H1 (cell line): ENCODE data around the gene VPS52. TPM values are rescaled to one million over a fixed set of nuclear protein-coding genes. Genes with fewer than 3 reads are reported as not detected.

Experiments used
- CTCF ChIA-PET: fragments of 300-600 bp; sonication (Branson Sonifier 250); formaldehyde crosslinking; loops from one replicate; lab custom pipeline; 2021; ENCODE audit not compliant: partially characterized antibody; lab: Charles Lee
- POLR2A ChIA-PET: fragments of 300-600 bp; sonication (Branson Sonifier 250); formaldehyde crosslinking; loops from one replicate; lab custom pipeline; 2021; ENCODE audit warnings: inconsistent platforms; ENCODE audit not compliant: partially characterized antibody; lab: Charles Lee
- DNase-seq, 2 experiments: peaks; one replicate each; pipeline versions ENCODE4 v3.0.0 to v3.0.0-alpha.2; 2010 to 2022; ENCODE audit warnings: low spot score in 2 of 2, low read depth in 1 of 2, mixed read lengths in 1 of 2
- FAIRE-seq: peaks from 2 replicates; lab custom pipeline; 2011; peaks lifted over from hg19 to GRCh38; lab: Jason Lieb, UNC
- H2AFZ ChIP-seq: 2 replicates; pipeline ENCODE4 v1.8.1; 2012; ENCODE audit warnings: low read length, inconsistent platforms
- H2AK5ac ChIP-seq: 2 replicates; pipeline ENCODE4 v1.6.1; 2013; ENCODE audit warnings: low read depth, low read length
- H2BK120ac ChIP-seq: replicated peaks from 2 replicates; pipeline ENCODE3; 2013; ENCODE audit warnings: low read depth, low read length, inconsistent platforms
- H2BK12ac ChIP-seq: 2 replicates; pipeline ENCODE4 v1.6.1; 2013; ENCODE audit warnings: low read depth, low read length
- H2BK15ac ChIP-seq: 2 replicates; pipeline ENCODE4 v1.6.1; 2013; ENCODE audit warnings: low read length
- H2BK20ac ChIP-seq: 2 replicates; pipeline ENCODE4 v1.6.1; 2013; ENCODE audit warnings: low read length
- H2BK5ac ChIP-seq: 2 replicates; pipeline ENCODE4 v1.6.1; 2013; ENCODE audit warnings: low read depth, low read length
- H3K14ac ChIP-seq: 2 replicates; pipeline ENCODE4 v1.6.1; 2013; ENCODE audit warnings: inconsistent platforms; ENCODE audit not compliant: insufficient read length
- H3K18ac ChIP-seq: 2 replicates; pipeline ENCODE4 v1.6.1; 2013; ENCODE audit warnings: low read length; ENCODE audit errors: extremely low read depth
- H3K23ac ChIP-seq: 2 replicates; pipeline ENCODE4 v1.6.1; 2013; ENCODE audit warnings: inconsistent platforms; ENCODE audit not compliant: insufficient read length
- H3K23me2 ChIP-seq: 2 replicates; pipeline ENCODE4 v1.6.1; 2013; ENCODE audit warnings: low read depth, low read length
- H3K27ac ChIP-seq: 2 replicates; pipeline ENCODE4 v1.6.1; 2011; ENCODE audit warnings: low read depth, low read length, inconsistent platforms
- H3K27me3 ChIP-seq, 4 experiments: replicated peaks in 1 of 4; 1 replicate in 1 of 4; 2 replicates in 3 of 4; pipeline versions ENCODE4 v1.6.1 to v1.8.1; 2011 to 2013; ENCODE audit warnings: low read length in 3 of 4, mild to moderate bottlenecking in 3 of 4, inconsistent platforms in 2 of 4, mixed read lengths in 2 of 4, moderate library complexity in 1 of 4; ENCODE audit not compliant: control insufficient read depth in 3 of 4, insufficient read depth in 3 of 4; ENCODE audit errors: extremely low read depth in 1 of 4
- H3K36me3 ChIP-seq, 4 experiments: 2 replicates each; pipeline versions ENCODE4 v1.6.1 to v1.8.1; 2011 to 2013; ENCODE audit warnings: mild to moderate bottlenecking in 4 of 4, low read length in 3 of 4, moderate library complexity in 2 of 4, control low read depth in 1 of 4, inconsistent platforms in 1 of 4; ENCODE audit not compliant: insufficient read depth in 4 of 4, control insufficient read depth in 2 of 4
- H3K4ac ChIP-seq: replicated peaks from 2 replicates; pipeline ENCODE3; 2013; ENCODE audit warnings: low read length, low read depth, mixed read lengths, inconsistent platforms; ENCODE audit not compliant: insufficient read length
- H3K4me1 ChIP-seq, 4 experiments: replicated peaks in 1 of 4; 1 replicate in 1 of 4; 2 replicates in 3 of 4; pipeline versions ENCODE4 v1.6.1 to v1.8.1; 2011 to 2013; ENCODE audit warnings: low read length in 3 of 4, inconsistent platforms in 2 of 4, mixed read lengths in 1 of 4; ENCODE audit not compliant: insufficient read depth in 4 of 4, control insufficient read depth in 3 of 4
- H3K4me2 ChIP-seq, 2 experiments: 2 replicates each; pipeline versions ENCODE4 v1.6.1 to v1.8.1; 2011 to 2013; ENCODE audit warnings: low read depth in 2 of 2, low read length in 2 of 2, control low read depth in 1 of 2, inconsistent platforms in 1 of 2, mild to moderate bottlenecking in 1 of 2; ENCODE audit not compliant: insufficient read depth in 1 of 2
- H3K4me3 ChIP-seq, 4 experiments: fragments of 200-600, 300-600 bp in 1 of 4; sonication (generic), shearing (Covaris generic), sonication (Bioruptor Twin) in 1 of 4; 2 replicates each; pipeline versions ENCODE4 v1.5.1 to v1.8.1; 2011 to 2016; ENCODE audit warnings: low read length in 4 of 4, low read depth in 3 of 4, control low read depth in 2 of 4, inconsistent platforms in 2 of 4, mild to moderate bottlenecking in 2 of 4, mixed read lengths in 1 of 4, moderate library complexity in 1 of 4; ENCODE audit not compliant: insufficient read depth in 2 of 4; ENCODE audit errors: extremely low read depth in 1 of 4
- H3K56ac ChIP-seq: replicated peaks from 2 replicates; pipeline ENCODE3; 2013; ENCODE audit warnings: low read depth, mild to moderate bottlenecking, mixed read lengths, low read length, inconsistent platforms; ENCODE audit not compliant: insufficient read length
- H3K79me1 ChIP-seq: 2 replicates; pipeline ENCODE4 v1.6.1; 2013; ENCODE audit warnings: low read depth, low read length, control low read depth
- H3K79me2 ChIP-seq, 2 experiments: 2 replicates each; pipeline versions ENCODE4 v1.6.1 to v1.8.1; 2012 to 2013; ENCODE audit warnings: low read length in 2 of 2, mild to moderate bottlenecking in 2 of 2, inconsistent platforms in 1 of 2; ENCODE audit not compliant: insufficient read depth in 2 of 2, control insufficient read depth in 1 of 2
- H3K9ac ChIP-seq, 4 experiments: replicated peaks in 1 of 4; 1 replicate in 1 of 4; 2 replicates in 3 of 4; pipeline versions ENCODE4 v1.6.1 to v1.8.1; 2011 to 2013; ENCODE audit warnings: low read depth in 3 of 4, low read length in 3 of 4, control low read depth in 2 of 4, mild to moderate bottlenecking in 2 of 4, moderate library complexity in 2 of 4, inconsistent platforms in 1 of 4; ENCODE audit errors: extremely low read depth in 1 of 4
- H3K9me3 ChIP-seq, 2 experiments: 2 replicates each; pipeline versions ENCODE4 v1.6.1 to v1.8.1; 2012 to 2013; ENCODE audit warnings: mild to moderate bottlenecking in 2 of 2, moderate library complexity in 2 of 2, control low read depth in 1 of 2, inconsistent platforms in 1 of 2, low read depth in 1 of 2, low read length in 1 of 2, mixed read lengths in 1 of 2; ENCODE audit not compliant: insufficient read depth in 2 of 2
- H4K20me1 ChIP-seq, 2 experiments: replicated peaks in 1 of 2; 2 replicates each; pipeline versions ENCODE3 to v1.8.1; 2011 to 2013; ENCODE audit warnings: inconsistent platforms in 2 of 2, low read length in 2 of 2, mild to moderate bottlenecking in 1 of 2; ENCODE audit not compliant: insufficient read depth in 2 of 2, control insufficient read depth in 1 of 2
- H4K5ac ChIP-seq: 2 replicates; pipeline ENCODE4 v1.6.1; 2013; ENCODE audit warnings: low read length, low read depth, mixed read lengths, inconsistent platforms; ENCODE audit not compliant: insufficient read length
- H4K8ac ChIP-seq: 2 replicates; pipeline ENCODE4 v1.8.0; 2013; ENCODE audit warnings: mild to moderate bottlenecking, moderate library complexity, low read length, inconsistent platforms; ENCODE audit not compliant: insufficient read depth; ENCODE audit errors: extremely low read depth
- H4K91ac ChIP-seq: replicated peaks from 2 replicates; pipeline ENCODE3; 2013; ENCODE audit warnings: low read length, mixed read lengths, inconsistent platforms; ENCODE audit not compliant: insufficient read length
- BRCA1 ChIP-seq: IDR thresholded peaks from 2 replicates; pipeline ENCODE4 v1.6.1; 2012; ENCODE audit warnings: low read depth, low read length, improper control_type of control experiment
- E2F6 ChIP-seq: IDR thresholded peaks from 2 replicates; pipeline ENCODE4 v1.6.1; 2012; ENCODE audit warnings: inconsistent platforms
- HDAC2 ChIP-seq, 2 experiments: fragments of 300-600 bp in 1 of 2; sonication (generic) in 1 of 2; IDR thresholded peaks; 2 replicates each; pipeline ENCODE4 v1.6.1; 2011 to 2012; ENCODE audit warnings: low read depth in 2 of 2, low read length in 2 of 2, mild to moderate bottlenecking in 2 of 2, moderate library complexity in 2 of 2, borderline replicate concordance in 1 of 2, inconsistent platforms in 1 of 2
- MAX ChIP-seq: IDR thresholded peaks from 2 replicates; pipeline ENCODE4 v1.6.1; 2012; ENCODE audit warnings: inconsistent platforms
- RNF2 ChIP-seq: fragments of 200-900, 300-1000 bp; sonication (generic); IDR thresholded peaks from 2 replicates; pipeline ENCODE4 v1.7.1; 2016; ENCODE audit warnings: borderline replicate concordance, low read depth, mild to moderate bottlenecking, antibody characterized with exemption, low read length; ENCODE audit not compliant: poor library complexity, severe bottlenecking; ENCODE audit errors: missing control alignments
- SIN3A ChIP-seq, 2 experiments: IDR thresholded peaks in 1 of 2; conservative IDR thresholded peaks in 1 of 2; 2 replicates each; pipeline ENCODE4 v1.6.1; 2011 to 2012; ENCODE audit warnings: low read length in 2 of 2, improper control_type of control experiment in 1 of 2, low read depth in 1 of 2, mild to moderate bottlenecking in 1 of 2
- WGBS, 2 experiments: shearing (Covaris generic) in 1 of 2; methylation state at CpG; one replicate each; pipeline versions ENCODE4 v1.1.6 to v1.1.7; 2013 to 2015; ENCODE audit warnings: low lambda C conversion rate in 2 of 2, mixed read lengths in 2 of 2, inconsistent platforms in 1 of 2, low coverage in 1 of 2, missing lambda C conversion rate in 1 of 2; ENCODE audit not compliant: insufficient replicate concordance in 2 of 2, insufficient coverage in 1 of 2, insufficient read length in 1 of 2; ENCODE audit errors: extremely low coverage in 1 of 2, missing lambda C conversion rate in 1 of 2; 5-methylcytosine and 5-hydroxymethylcytosine counted together
- polyA plus RNA-seq, 7 experiments: library from polyadenylated mRNA; depleted of rRNA in 3 of 7; stranded (reverse) in 5 of 7; unstranded in 2 of 7; fragments of >200 nt in 5 of 7; fragments of 200-250 nt in 2 of 7; gene quantifications; 1 replicate in 5 of 7; 2 replicates in 1 of 7; 4 replicates in 1 of 7; pipeline versions ENCODE4 v1.2.1 to v1.2.3, GENCODE V29; 2011 to 2013; ENCODE audit warnings: missing spikeins in 2 of 7, mixed read lengths in 2 of 7
- total RNA-seq: library from RNA; stranded (reverse); fragmentation: NEBNext Ultra II Directional; extraction: Animal tissue kit (Norgen Biotek cat#: 25700); gene quantifications from 2 replicates; pipeline ENCODE4 v1.2.1, GENCODE V29; 2021

Gene VPS52
- total and polyA plus RNA-seq, 2 of the 8 experiments (the other 6 are each of a cell fraction or from before 2014, with no cell fraction given) = 36.5 to 86.3 TPM

DNA sequence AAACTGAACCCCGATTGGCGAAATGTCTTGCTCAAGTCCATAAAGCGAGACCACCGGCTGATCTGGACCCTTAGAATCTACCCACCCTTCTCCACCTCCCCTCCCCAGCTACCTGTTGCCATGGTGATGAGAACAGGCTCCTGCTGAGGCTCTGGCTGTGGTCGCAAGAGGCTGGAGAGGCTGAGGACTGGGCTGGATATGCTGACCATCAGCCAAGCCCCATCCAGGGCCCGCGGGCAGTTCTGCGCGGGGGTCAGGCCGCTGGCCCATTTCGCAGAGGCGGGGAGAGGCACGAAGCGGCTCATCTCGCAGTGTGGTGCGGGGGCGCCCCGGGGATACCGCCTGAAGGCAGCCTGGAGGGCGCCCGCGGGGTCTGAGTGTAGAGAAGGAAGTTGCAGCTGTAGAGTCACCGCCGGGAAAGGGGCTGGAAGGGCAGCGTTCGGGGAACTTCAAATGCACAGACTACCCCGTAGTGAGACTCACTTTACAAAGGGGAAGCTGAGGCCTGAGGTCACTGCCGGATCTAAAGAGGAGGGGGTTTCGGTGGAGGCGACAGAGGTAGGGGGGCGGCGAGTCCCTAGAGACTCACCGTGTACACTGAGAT lies 41.5 kb upstream of the VPS52 start:
- Histone ChIP-seq H2AFZ (no peak overlapping the region), H3K27me3 (no peaks in the 10 kb centered on the region), H2BK12ac (0 out of 2 replicates have a peak overlapping the region, but pooled peaks have one; percentile 75), H2BK15ac (peak overlapping the region; percentile 72; the same call in 1 of the 2 replicates), H3K4me2 (peak overlapping the region; percentile 93 to 95), H3K14ac (no peak overlapping the region), H3K18ac (peak overlapping the region; percentile 83), H4K8ac (no peak overlapping the region; the same call in 1 of the 2 replicates), H2AK5ac (no peak overlapping the region), H3K79me2 (no peaks in the 10 kb centered on the region), H4K5ac (no peak overlapping the region), H2BK120ac (no peak overlapping the region), H3K9me3 (no peaks in the 10 kb centered on the region), H3K23me2 (peaks cover 26% of the 10 kb centered on the region), H3K79me1 (no peaks in the 10 kb centered on the region), H3K36me3 (no peaks in the 10 kb centered on the region; a peak in 1 of 8 replicates), H3K27ac (peak overlapping the region; percentile 23; the same call in 1 of the 2 replicates), H3K56ac (no peak overlapping the region), H3K4ac (no peak overlapping the region), H4K20me1 (no peaks in the 10 kb centered on the region), H2BK20ac (no peak overlapping the region), H3K23ac (no peak overlapping the region), H3K9ac (peak overlapping the region in 2 of 4 experiments; percentile 64 to 74; a peak in 4 of 7 replicates), H3K4me3 (peak overlapping the region; percentile 84 to 89 (median 88)), H3K4me1 (peaks cover 0 to 15% (median 11%) of the 10 kb centered on the region in 4 experiments; a peak in 5 of 7 replicates), H4K91ac (peak overlapping the region; percentile 66), H2BK5ac (peak overlapping the region; percentile 56; the same call in 1 of the 2 replicates)
- CTCF ChIA-PET = interaction anchor here (0.7 to 2.4 kb wide), 7 partner anchors 12 to 113 kb away, joined by 4 to 17 read pairs (median 7); partner anchors contain the start of genes B3GALT4 and RGL2
- no peak for FAIRE-seq
- peak in 1 of 2 experiments; percentile 76 for DNase-seq
- TF ChIP-seq E2F6 (no peak), HDAC2 (IDR thresholded peaks at IDR 0.05; ENCODE audit: borderline replicate concordance in 1 of 2, low read depth in 2 of 2, low read length in 2 of 2) (0 out of 4 replicates have a peak, but pooled peaks of 1 of the 2 experiments have one; percentile 43), MAX (no peak), RNF2 (no peak), BRCA1 (no peak), SIN3A (conservative IDR thresholded peaks at IDR 0.05 in 1 of 2, IDR thresholded peaks at IDR 0.05 in 1 of 2; ENCODE audit: low read depth in 1 of 2, low read length in 2 of 2) (peak in 1 of 2 experiments; percentile 46; a peak in 2 of 4 replicates)
- 2% methylated on average over 33 of the region's 33 CpGs; no CpG with 5 or more reads in 1 of the 2 experiments for WGBS, 2 experiments
- POLR2A ChIA-PET = interaction anchor here (0.6 to 6.3 kb wide), 16 partner anchors 13 to 1498 kb away, joined by 3 to 37 read pairs (median 4); partner anchors contain the start of genes B3GALT4, PFDN6, RGL2 and RPS18
